Right lobe of liver (tissue), 6 donors: ENCODE data around the gene RTKN. TPM values are rescaled to one million over a fixed set of nuclear protein-coding genes. Genes with fewer than 3 reads are reported as not detected.

Experiments used
- ATAC-seq, 4 donors: fragments of 200-7000 bp; cut with Tn5 transposase; one replicate each; pipeline ENCODE4 v1.9.1; 2020; ENCODE audit warnings: mild to moderate bottlenecking in 4 of 4, moderate library complexity in 4 of 4
- DNase-seq, 3 donors: peaks; one replicate each; pipeline ENCODE4 v3.0.0-alpha.2; 2020
- H3K27ac ChIP-seq, 3 donors: fragments of 200-600 bp; one replicate each; pipeline ENCODE4 v1.8.0; 2022
- H3K27me3 ChIP-seq, 2 donors: fragments of 200-600 bp; one replicate each; pipeline ENCODE4 v1.8.0; 2022
- H3K36me3 ChIP-seq, 4 donors: fragments of 200-600 bp; sonication (generic) in 1 of 4; one replicate each; pipeline versions ENCODE4 v1.5.1 to v1.8.0; 2017 to 2022; ENCODE audit warnings: control low read depth in 1 of 4
- H3K4me1 ChIP-seq, 4 donors: fragments of 200-600 bp; sonication (generic) in 1 of 4; one replicate each; pipeline versions ENCODE4 v1.5.1 to v1.8.0; 2017 to 2022; ENCODE audit warnings: control low read depth in 1 of 4
- H3K4me3 ChIP-seq, 3 donors: fragments of 200-600 bp; one replicate each; pipeline ENCODE4 v1.8.0; 2022
- H3K9me3 ChIP-seq, 4 donors: fragments of 200-600 bp; sonication (generic) in 1 of 4; one replicate each; pipeline versions ENCODE4 v1.5.1 to v1.8.0; 2017 to 2022; ENCODE audit warnings: control low read depth in 1 of 4
- POLR2A ChIP-seq: fragments of 450-650 bp; IDR thresholded peaks from one replicate; pipeline ENCODE4 v1.6.1; 2017; ENCODE audit warnings: antibody characterized with exemption, mild to moderate bottlenecking
- WGBS: methylation state at CpG from one replicate; pipeline ENCODE4 v1.1.6; 2018; ENCODE audit warnings: low coverage, low lambda C conversion rate; ENCODE audit not compliant: insufficient coverage; ENCODE audit errors: missing lambda C conversion rate; 5-methylcytosine and 5-hydroxymethylcytosine counted together
- intact Hi-C, 2 donors: fragments of 100-400 bp; cut with DNase I; formaldehyde crosslinking; loops; one replicate each; pipeline versions ENCODE4 v1.11.2 to v1.14.1; 2022
- long read RNA-seq: library from polyadenylated mRNA; unstranded; transcript quantifications from one replicate; pipeline ENCODE4 v2.0.0, GENCODE V29; 2019
- total RNA-seq, 6 experiments: library from RNA; depleted of rRNA in 2 of 6; stranded (reverse); fragments of >200 nt in 2 of 6; fragmentation: NEBNext Ultra II Directional in 3 of 6; extraction: Animal tissue kit (Norgen Biotek cat#: 25700) in 3 of 6; gene quantifications; one replicate each; pipeline versions ENCODE4 v1.1.0 to v1.2.4, GENCODE V29; 2016 to 2023
- TF ChIP-seq, protein P1 (sequence below), 4 donors: fragments of 200-600 bp in 3 of 4; fragments of 450-650 bp in 1 of 4; IDR thresholded peaks; one replicate each; pipeline versions ENCODE4 v1.5.1 to v1.8.0; 2016 to 2022; ENCODE audit warnings: antibody characterized with exemption in 4 of 4, mild to moderate bottlenecking in 2 of 4
- donor health status: DM: no; HTN: yes; CAD: no.
- donor health status: DM: no; HTN: no; CAD: no.
- donor health status: DM: no; HTN: no; CAD: no.
- donor health status: DM: no; HTN: yes; CAD: no.
- donor health status: DM: no; HTN: yes; CAD: no.

Gene RTKN, protein sequence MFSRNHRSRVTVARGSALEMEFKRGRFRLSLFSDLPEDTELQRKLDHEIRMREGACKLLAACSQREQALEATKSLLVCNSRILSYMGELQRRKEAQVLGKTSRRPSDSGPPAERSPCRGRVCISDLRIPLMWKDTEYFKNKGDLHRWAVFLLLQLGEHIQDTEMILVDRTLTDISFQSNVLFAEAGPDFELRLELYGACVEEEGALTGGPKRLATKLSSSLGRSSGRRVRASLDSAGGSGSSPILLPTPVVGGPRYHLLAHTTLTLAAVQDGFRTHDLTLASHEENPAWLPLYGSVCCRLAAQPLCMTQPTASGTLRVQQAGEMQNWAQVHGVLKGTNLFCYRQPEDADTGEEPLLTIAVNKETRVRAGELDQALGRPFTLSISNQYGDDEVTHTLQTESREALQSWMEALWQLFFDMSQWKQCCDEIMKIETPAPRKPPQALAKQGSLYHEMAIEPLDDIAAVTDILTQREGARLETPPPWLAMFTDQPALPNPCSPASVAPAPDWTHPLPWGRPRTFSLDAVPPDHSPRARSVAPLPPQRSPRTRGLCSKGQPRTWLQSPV
- total RNA-seq: 100 to 1,000 TPM in 2 of 6 experiments, 10 to 100 TPM in 4; 61.5 to 103 (median 83.0) TPM
- long read RNA-seq, partial matches to known transcripts: 1 of 3 reads
- long read RNA-seq, other reads (novel, unspliced or antisense): 1 of 3 reads

DNA sequence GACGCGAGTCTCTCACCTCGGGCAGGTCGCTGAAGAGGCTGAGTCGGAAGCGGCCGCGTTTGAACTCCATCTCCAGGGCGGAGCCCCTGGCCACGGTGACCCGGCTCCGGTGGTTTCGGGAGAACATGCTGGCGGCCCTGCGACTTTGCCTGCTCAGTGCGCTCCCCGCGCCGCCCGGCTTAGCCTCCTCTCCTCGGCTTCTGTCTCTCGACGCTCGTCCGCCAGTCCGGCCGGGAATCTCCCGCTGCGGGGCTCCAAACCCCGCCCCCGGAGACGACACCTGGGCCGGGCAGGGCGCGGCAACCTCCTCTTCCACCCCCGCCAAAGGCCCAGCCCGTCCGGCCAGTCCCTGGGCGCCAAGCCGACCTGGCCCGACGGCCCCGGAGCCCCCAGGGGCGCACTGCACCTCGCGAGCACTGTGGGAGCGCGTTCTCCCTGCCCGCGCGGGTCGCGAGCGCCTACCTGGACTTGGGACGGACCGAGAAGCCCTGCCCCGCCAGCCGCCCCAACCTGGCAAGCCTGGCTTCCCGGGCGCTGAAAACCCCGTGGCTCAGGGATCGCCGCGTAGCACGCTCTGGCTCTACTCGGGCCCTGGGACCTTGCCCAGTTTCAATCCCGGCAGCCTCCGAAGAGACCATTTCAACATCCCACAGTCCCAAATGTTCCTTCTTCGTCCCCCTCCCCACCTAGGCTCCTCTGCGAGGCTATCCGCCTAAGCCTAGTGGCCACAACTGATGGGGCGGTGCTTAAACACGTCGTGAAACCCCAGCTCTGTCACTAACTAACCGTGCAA, at the start of gene RTKN:
Gene RTKN, minus strand, starts transcription at position 248 of the 793 bp plus-strand sequence. Its CDS starts 121 bp downstream, at position 127.
- TF ChIP-seq, protein P1, sequence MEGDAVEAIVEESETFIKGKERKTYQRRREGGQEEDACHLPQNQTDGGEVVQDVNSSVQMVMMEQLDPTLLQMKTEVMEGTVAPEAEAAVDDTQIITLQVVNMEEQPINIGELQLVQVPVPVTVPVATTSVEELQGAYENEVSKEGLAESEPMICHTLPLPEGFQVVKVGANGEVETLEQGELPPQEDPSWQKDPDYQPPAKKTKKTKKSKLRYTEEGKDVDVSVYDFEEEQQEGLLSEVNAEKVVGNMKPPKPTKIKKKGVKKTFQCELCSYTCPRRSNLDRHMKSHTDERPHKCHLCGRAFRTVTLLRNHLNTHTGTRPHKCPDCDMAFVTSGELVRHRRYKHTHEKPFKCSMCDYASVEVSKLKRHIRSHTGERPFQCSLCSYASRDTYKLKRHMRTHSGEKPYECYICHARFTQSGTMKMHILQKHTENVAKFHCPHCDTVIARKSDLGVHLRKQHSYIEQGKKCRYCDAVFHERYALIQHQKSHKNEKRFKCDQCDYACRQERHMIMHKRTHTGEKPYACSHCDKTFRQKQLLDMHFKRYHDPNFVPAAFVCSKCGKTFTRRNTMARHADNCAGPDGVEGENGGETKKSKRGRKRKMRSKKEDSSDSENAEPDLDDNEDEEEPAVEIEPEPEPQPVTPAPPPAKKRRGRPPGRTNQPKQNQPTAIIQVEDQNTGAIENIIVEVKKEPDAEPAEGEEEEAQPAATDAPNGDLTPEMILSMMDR (IDR thresholded peaks at IDR 0.05): peak in 1 of 4 donors; percentile 21
- TF ChIP-seq POLR2A: peak; percentile 86
- intact Hi-C loops: no loop called here
- DNase-seq: peak; percentile 87 to 90 (median 89)
- no peaks in the 10 kb centered on the region for H3K36me3 ChIP-seq
- H3K4me3 ChIP-seq: peak within 1 kb of the TSS; percentile 67 to 79 (median 67)
- no peaks in the 10 kb centered on the region for H3K27me3 ChIP-seq
- H3K4me1 ChIP-seq: peaks cover 0 to 71% (median 28%) of the 10 kb centered on the region in 4 donors
- 7% methylated on average over 10 of the region's 75 CpGs for WGBS
- H3K27ac ChIP-seq: peak within 1 kb of the TSS; percentile 72 to 94 (median 91)
- no peaks in the 10 kb centered on the region for H3K9me3 ChIP-seq
- peak; percentile 65 to 78 (median 70) for ATAC-seq

DNA sequence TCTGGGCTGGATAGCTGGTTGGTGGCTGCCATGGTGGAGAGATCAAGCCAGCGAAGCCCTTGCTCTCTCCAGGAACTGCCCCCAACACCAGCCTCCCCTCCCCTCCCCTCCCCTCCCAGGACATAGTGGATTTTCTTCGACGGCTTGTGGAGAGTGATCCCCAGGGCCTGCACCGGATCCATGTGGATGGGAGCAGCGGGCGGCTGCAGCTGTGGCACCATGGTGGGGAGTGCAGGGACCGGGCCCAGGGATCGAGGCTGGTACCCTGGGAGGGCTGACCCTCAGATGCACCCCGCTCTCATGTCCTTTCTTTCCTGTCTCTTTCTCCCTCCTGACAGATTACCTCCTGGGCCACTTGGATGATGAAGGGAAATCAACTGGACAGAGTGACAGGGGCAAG, 48.2 kb upstream of the RTKN start:
- H3K9me3 ChIP-seq: no peaks in the 10 kb centered on the region
- DNase-seq (no peak), ATAC-seq (no peak)
- intact Hi-C loops: loop anchor here in 1 of 2 donors (5.0 kb wide), 1 partner anchor 37 kb away; the partner anchor contains the start of genes AUP1, DQX1 and HTRA2
- H3K27me3 ChIP-seq: no peaks in the 10 kb centered on the region
- TF ChIP-seq, protein P1 (IDR thresholded peaks at IDR 0.05): no peak
- no peak for TF ChIP-seq POLR2A
- peaks cover 0 to 83% (median 32%) of the 10 kb centered on the region in 4 donors for H3K4me1 ChIP-seq
- H3K36me3 ChIP-seq: peaks cover 0 to 40% (median 9%) of the 10 kb centered on the region in 4 donors
- 100% methylated on average over 1 of the region's 9 CpGs for WGBS
- peak overlapping the region in 2 of 3 donors; percentile 73 to 79 for H3K27ac ChIP-seq
- H3K4me3 ChIP-seq: peak overlapping the region in 1 of 3 donors; percentile 47

DNA sequence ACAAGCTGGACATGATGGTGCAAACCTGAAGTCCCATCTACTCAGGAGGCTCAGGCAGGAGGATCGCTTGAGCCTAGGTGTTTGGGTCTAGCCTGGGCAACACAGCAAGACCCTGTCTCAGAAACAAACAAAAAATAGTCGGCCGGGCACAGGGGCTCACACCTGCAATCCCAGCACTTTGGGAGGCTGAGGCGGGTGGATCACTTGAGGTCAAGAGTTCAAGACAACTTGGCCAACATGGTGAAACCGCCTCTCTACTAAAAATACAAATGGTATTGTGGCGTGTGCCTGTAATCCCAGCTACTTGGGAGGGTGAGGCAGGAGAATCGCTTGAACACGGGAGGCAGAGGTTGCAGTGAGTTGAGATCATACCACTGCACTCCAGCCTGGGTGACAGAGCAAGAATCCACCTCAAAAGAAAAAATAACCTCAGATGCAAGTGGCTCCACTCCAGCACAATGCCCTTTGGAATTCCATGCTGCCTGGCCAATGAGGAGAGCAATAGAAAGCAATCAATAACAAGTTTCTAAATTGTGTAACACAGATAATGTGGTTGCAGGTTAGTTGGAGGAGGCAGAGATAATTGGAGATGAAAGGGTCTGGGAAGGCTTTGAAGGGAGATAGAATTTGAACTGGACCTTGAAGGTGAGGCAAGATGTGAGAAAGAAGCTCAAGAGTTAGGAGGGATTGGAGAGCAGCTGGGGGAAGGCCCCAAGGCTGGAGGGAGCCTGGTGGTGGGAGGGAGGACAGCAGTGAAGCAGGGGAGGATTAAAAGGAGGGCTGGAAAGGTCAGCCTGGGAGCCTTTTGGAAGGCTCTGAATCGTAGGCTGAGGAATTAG, 47.1 kb upstream of the RTKN start:
- WGBS: 50% methylated on average over 9 of the region's 9 CpGs
- DNase-seq (peak in 2 of 3 donors; percentile 71 to 87), ATAC-seq (peak; percentile 63 to 77 (median 70))
- intact Hi-C loops: loop anchor here in 1 of 2 donors (5.0 kb wide), 1 partner anchor 38 kb away; the partner anchor contains the start of genes AUP1, DQX1 and HTRA2
- H3K4me3 ChIP-seq: peak overlapping the region in 2 of 3 donors; percentile 23 to 47
- H3K4me1 ChIP-seq: peaks cover 0 to 82% (median 32%) of the 10 kb centered on the region in 4 donors
- TF ChIP-seq, protein P1 (IDR thresholded peaks at IDR 0.05): no peak
- TF ChIP-seq POLR2A: no peak
- H3K27me3 ChIP-seq: no peaks in the 10 kb centered on the region
- H3K36me3 ChIP-seq: peaks cover 0 to 40% (median 9%) of the 10 kb centered on the region in 4 donors
- H3K9me3 ChIP-seq: no peaks in the 10 kb centered on the region
- peak overlapping the region; percentile 22 to 79 (median 73) for H3K27ac ChIP-seq
